GM12878 (cell line): ENCODE results near the gene PAX4. TPM values are rescaled to one million over a fixed set of nuclear protein-coding genes. Genes with fewer than 3 reads are reported as not detected.

Experiments
- ATAC-seq: fragments of 200-7000 bp; cut with Tn5 transposase; 3 replicates; pipeline ENCODE4 v1.9.1; 2020; ENCODE audit warnings: mild to moderate bottlenecking, moderate library complexity
- BruUV-seq: library from RNA; stranded (reverse); fragments of 400-500 nt; replicated peaks from 2 replicates; lab custom pipeline; 2021; lab: Mats Ljungman, UMichigan
- CTCF ChIA-PET: fragments of 300-600 bp; sonication (Branson Sonifier 250); formaldehyde crosslinking; extraction: SDS; loops from one replicate; lab custom pipeline; 2021; ENCODE audit warnings: inconsistent platforms; lab: Yijun Ruan, JAX
- POLR2A ChIA-PET: fragments of 350-600 bp; formaldehyde crosslinking; extraction: SDS; loops from one replicate; lab custom pipeline; 2021; ENCODE audit warnings: inconsistent platforms; lab: Charles Lee
- RAD21 ChIA-PET: fragments of 300-600 bp; sonication (Branson Sonifier 250); formaldehyde crosslinking; loops from one replicate; lab custom pipeline; 2023; ENCODE audit warnings: antibody characterized with exemption; ENCODE audit not compliant: unreplicated experiment; lab: Charles Lee
- SMC1A ChIA-PET: fragments of 300-600 bp; sonication (Branson Sonifier 250); formaldehyde crosslinking; loops from one replicate; lab custom pipeline; 2023; ENCODE audit not compliant: unreplicated experiment, uncharacterized antibody; lab: Charles Lee
- DNase-seq: peaks from one replicate; pipeline ENCODE4 v3.0.0-alpha.2; 2011; ENCODE audit warnings: low read depth, low spot score
- FAIRE-seq: peaks from 3 replicates; lab custom pipeline; 2011; peaks lifted over from hg19 to GRCh38; lab: Jason Lieb, UNC
- H2AFZ ChIP-seq: 2 replicates; pipeline ENCODE4 v1.6.0; 2011; ENCODE audit warnings: low read depth, low read length, control low read depth; ENCODE audit not compliant: control insufficient read depth
- H3K27ac ChIP-seq: 2 replicates; pipeline ENCODE4 v1.5.1; 2011; ENCODE audit warnings: control low read depth; ENCODE audit not compliant: control insufficient read depth, insufficient read depth
- H3K27me3 ChIP-seq, 2 experiments: replicated peaks in 1 of 2; 2 replicates each; pipeline versions ENCODE4 v1.6.0 to v1.6.1; 2011; ENCODE audit warnings: low read length in 1 of 2; ENCODE audit not compliant: control insufficient read depth in 2 of 2, insufficient read depth in 2 of 2
- H3K36me3 ChIP-seq, 2 experiments: 2 replicates each; pipeline ENCODE4 v1.5.1; 2011; ENCODE audit warnings: low read length in 1 of 2; ENCODE audit not compliant: control insufficient read depth in 2 of 2, insufficient read depth in 2 of 2
- H3K4me1 ChIP-seq: 2 replicates; pipeline ENCODE4 v1.6.1; 2011; ENCODE audit warnings: mild to moderate bottlenecking, low read length, moderate library complexity, mixed read lengths; ENCODE audit not compliant: control insufficient read depth, insufficient read depth
- H3K4me2 ChIP-seq: 2 replicates; pipeline ENCODE4 v1.6.0; 2011; ENCODE audit warnings: control low read depth; ENCODE audit not compliant: control insufficient read depth, insufficient read depth
- H3K4me3 ChIP-seq: fragments of 200-600 bp; sonication (generic); 2 replicates; pipeline ENCODE4 v1.5.1; 2016
- H3K79me2 ChIP-seq: 2 replicates; pipeline ENCODE4 v1.6.0; 2011; ENCODE audit warnings: low read length; ENCODE audit not compliant: control insufficient read depth, insufficient read depth
- H3K9ac ChIP-seq: 2 replicates; pipeline ENCODE4 v1.8.0; 2011; ENCODE audit warnings: low read length, control low read depth, mixed read lengths; ENCODE audit not compliant: control insufficient read depth, insufficient read depth
- H3K9me3 ChIP-seq: replicated peaks from 3 replicates; pipeline ENCODE4 v1.5.1; 2011; ENCODE audit warnings: mild to moderate bottlenecking, low read length; ENCODE audit not compliant: control insufficient read depth, insufficient read depth
- H4K20me1 ChIP-seq: 2 replicates; pipeline ENCODE4 v1.6.0; 2011; ENCODE audit not compliant: control insufficient read depth, insufficient read depth
- BHLHE40 ChIP-seq, 2 experiments: fragments of 450-650 bp in 1 of 2; IDR thresholded peaks; 2 replicates each; pipeline ENCODE4 v1.6.1; 2011 to 2017; ENCODE audit warnings: low read depth in 2 of 2, borderline replicate concordance in 1 of 2, improper control_type of control experiment in 1 of 2, low read length in 1 of 2, mild to moderate bottlenecking in 1 of 2
- EGR1 ChIP-seq, 2 experiments: IDR thresholded peaks; 1 replicate in 1 of 2; 2 replicates in 1 of 2; pipeline ENCODE4 v1.6.1; 2011 to 2012; ENCODE audit warnings: low read depth in 2 of 2, low read length in 2 of 2, borderline replicate concordance in 1 of 2, mild to moderate bottlenecking in 1 of 2, moderate library complexity in 1 of 2
- HDAC6 ChIP-seq: fragments of 200-600 bp; sonication (generic); IDR thresholded peaks from one replicate; pipeline ENCODE4 v1.8.0; 2017; ENCODE audit warnings: antibody characterized with exemption; ENCODE audit not compliant: unreplicated experiment
- IKZF1 ChIP-seq: fragments of 450-650 bp; conservative IDR thresholded peaks from 2 replicates; pipeline ENCODE4 v1.6.1; 2017; ENCODE audit warnings: antibody characterized with exemption, mild to moderate bottlenecking
- IKZF2 ChIP-seq, 2 experiments: fragments of 450-650 bp; IDR thresholded peaks; 2 replicates each; pipeline ENCODE4 v1.6.1; 2017; ENCODE audit warnings: mild to moderate bottlenecking in 2 of 2, moderate library complexity in 2 of 2
- JUND ChIP-seq: IDR thresholded peaks from 2 replicates; pipeline ENCODE4 v1.6.1; 2012; ENCODE audit warnings: low read depth, mild to moderate bottlenecking, low read length, improper control_type of control experiment, moderate library complexity
- TCF7 ChIP-seq: IDR thresholded peaks from 2 replicates; pipeline ENCODE4 v1.6.1; 2014; ENCODE audit warnings: antibody characterized with exemption, borderline replicate concordance
- WGBS: methylation state at CpG from one replicate; pipeline ENCODE4 v1.1.6; 2016; ENCODE audit warnings: low lambda C conversion rate; ENCODE audit not compliant: insufficient replicate concordance, insufficient coverage; ENCODE audit errors: missing lambda C conversion rate; 5-methylcytosine and 5-hydroxymethylcytosine counted together
- in situ Hi-C: fragments of 300-500 bp; cut with MboI; formaldehyde crosslinking; loops from 9 replicates; pipeline ENCODE4 v1.14.3; 2018; ENCODE audit warnings: mixed read lengths
- intact Hi-C: fragments of 100-400 bp; cut with micrococcal nuclease; formaldehyde crosslinking; loops from one replicate; pipeline ENCODE4 v1.14.2; 2022; ENCODE audit not compliant: unreplicated experiment
- polyA plus RNA-seq, 11 experiments: library from polyadenylated mRNA; depleted of rRNA in 4 of 11; unstranded in 6 of 11; stranded (reverse) in 5 of 11; fragments of >200 nt; fragmentation: Nextera tagmentation in 4 of 11; fragmentation: Illumina TruSeq in 1 of 11; extraction: Ambion mirVana in 4 of 11; extraction: Trizol in 1 of 11; gene quantifications; 1 replicate in 1 of 11; 2 replicates in 10 of 11; pipeline versions ENCODE4 v1.2.1 to v1.2.3, GENCODE V29; 2011 to 2016; ENCODE audit warnings: inconsistent platforms in 2 of 11, missing spikeins in 2 of 11, low read depth in 1 of 11
- total RNA-seq, 4 experiments: library from RNA; depleted of rRNA in 3 of 4; stranded (reverse); fragments of >200 nt in 3 of 4; fragmentation: Illumina TruSeq in 1 of 4; extraction: Trizol in 1 of 4; gene quantifications; 2 replicates each; pipeline versions ENCODE4 v1.2.1 to v1.2.3, GENCODE V29; 2013 to 2021

PAX4 gene
- total and polyA plus RNA-seq, 10 of the 15 experiments (the other 5 are each of a cell fraction or from before 2014, with no cell fraction given), result 0.27 TPM; not detected in 9

GRCh38 chr7:127620406-127621233, 2.7 kb upstream of the PAX4 start:
- TF ChIP-seq BHLHE40 (IDR thresholded peaks at IDR 0.05; ENCODE audit: borderline replicate concordance in 1 of 2, low read depth in 2 of 2, low read length in 1 of 2) (peak in 1 of 2 experiments; percentile 1; a peak in 1 of 4 replicates), HDAC6 (peak; percentile 41), IKZF1 (peak; percentile 34; the same call in 1 of the 2 replicates), JUND (no peak), EGR1 (IDR thresholded peaks at IDR 0.05; ENCODE audit: borderline replicate concordance in 1 of 2, low read depth in 2 of 2, low read length in 2 of 2) (no peak), IKZF2 (IDR thresholded peaks at IDR 0.05) (peak in 1 of 2 experiments; percentile 12; a peak in 1 of 4 replicates), TCF7 (no peak)
- 12% methylated on average over 23 of the region's 24 CpGs for WGBS
- FAIRE-seq (no peak), ATAC-seq (peak; percentile 70), DNase-seq (no peak)
- H3K27me3 ChIP-seq, result no peaks in the 10 kb centered on the region; a peak in 2 of 4 replicates
- no peak overlapping the region for H3K4me3 ChIP-seq
- peak overlapping the region; percentile 7; the same call in 1 of the 2 replicates for H2AFZ ChIP-seq
- H4K20me1 ChIP-seq, result no peaks in the 10 kb centered on the region
- ChIA-PET CTCF (interaction anchor here (0.9 to 2.2 kb wide), 3 partner anchors 9 to 87 kb away, joined by 3 to 10 read pairs (median 5); no protein-coding TSS in a partner anchor), RAD21 (interaction anchor here (1.2 to 1.5 kb wide), 2 partner anchors 32 to 35 kb away, joined by 4 to 5 read pairs; partner anchors contain the start of genes ARF5 and GCC1), POLR2A (interaction anchor here (0.9 to 1.3 kb wide), 2 partner anchors 31 to 32 kb away, joined by 3 read pairs; partner anchors contain the start of gene ARF5), SMC1A (interaction anchor here (1.0 to 1.4 kb wide), 3 partner anchors 28 to 85 kb away, joined by 3 to 4 read pairs (median 3); partner anchors contain the start of gene FSCN3)
- no TSS peak for BruUV-seq
- H3K9ac ChIP-seq, result no peak overlapping the region
- H3K9me3 ChIP-seq, result no peaks in the 10 kb centered on the region
- no peak overlapping the region for H3K27ac ChIP-seq
- intact Hi-C loops, result no loop called here
- peak overlapping the region; percentile 7; the same call in 1 of the 2 replicates for H3K4me2 ChIP-seq
- in situ Hi-C loops, result no loop called here
- no peaks in the 10 kb centered on the region; the same call in 1 of the 2 replicates for H3K4me1 ChIP-seq
- H3K36me3 ChIP-seq, result no peaks in the 10 kb centered on the region
- H3K79me2 ChIP-seq, result no peaks in the 10 kb centered on the region
